ENCODE measurements around the gene PANX2.

Gene PANX2

GRCh38 chr22:50184004-50184901, 13.7 kb downstream of the PANX2 start:
- TF ChIP-seq JUND (IDR thresholded peaks at IDR 0.05; ENCODE audit: low read depth): no peak
- in situ Hi-C loops (cut with HindIII; ENCODE audit: low pct_unique_long_range_greater_than_20kb, low sequenced_read_pairs): no loop called here
- DNase-seq (ENCODE audit: low read depth in 1 of 2, low spot score in 1 of 2): peak; percentile 62 to 72

- in situ Hi-C loops (cut with HindIII; ENCODE audit: low pct_unique_long_range_greater_than_20kb, low sequenced_read_pairs): no loop called here
Observed at GRCh38 chr22:50184902-50185374, 14.4 kb downstream of the PANX2 start.

GRCh38 chr22:50185375-50186087, 15.0 kb downstream of the PANX2 start, which contains the start of gene TRABD:
Gene TRABD, plus strand, starts transcription at chr22:50185913. Its CDS starts 7,148 bp downstream, at chr22:50193061.
- in situ Hi-C loops (cut with HindIII; ENCODE audit: low pct_unique_long_range_greater_than_20kb, low sequenced_read_pairs): no loop called here
- DNase-seq (ENCODE audit: low read depth in 1 of 2, low spot score in 1 of 2): peak; percentile 83 to 87
- TF ChIP-seq JUND (IDR thresholded peaks at IDR 0.05; ENCODE audit: low read depth): no peak

More at GRCh38 chr22:50184902-50185374, 14.4 kb downstream of the PANX2 start:
- no peak for TF ChIP-seq JUND (IDR thresholded peaks at IDR 0.05; ENCODE audit: low read depth)
- no peak for DNase-seq (ENCODE audit: low read depth in 1 of 2, low spot score in 1 of 2)

GRCh38 chr22:50186181-50186714, 15.7 kb downstream of the PANX2 start:
- TF ChIP-seq JUND (IDR thresholded peaks at IDR 0.05; ENCODE audit: low read depth): no peak
- DNase-seq (ENCODE audit: low read depth in 1 of 2, low spot score in 1 of 2): no peak
- in situ Hi-C loops (cut with HindIII; ENCODE audit: low pct_unique_long_range_greater_than_20kb, low sequenced_read_pairs): no loop called here

GRCh38 chr22:50186761-50187523, 16.4 kb downstream of the PANX2 start:
- no peak for DNase-seq (ENCODE audit: low read depth in 1 of 2, low spot score in 1 of 2)
- no peak for TF ChIP-seq JUND (IDR thresholded peaks at IDR 0.05; ENCODE audit: low read depth)
- in situ Hi-C loops (cut with HindIII; ENCODE audit: low pct_unique_long_range_greater_than_20kb, low sequenced_read_pairs): no loop called here

- in situ Hi-C loops (cut with HindIII; ENCODE audit: low pct_unique_long_range_greater_than_20kb, low sequenced_read_pairs): no loop called here
- DNase-seq (ENCODE audit: low read depth in 1 of 2, low spot score in 1 of 2): no peak
- TF ChIP-seq JUND (IDR thresholded peaks at IDR 0.05; ENCODE audit: low read depth): no peak
Observed at GRCh38 chr22:50188356-50188755, 17.8 kb downstream of the PANX2 start.

- no peak for DNase-seq (ENCODE audit: low read depth in 1 of 2, low spot score in 1 of 2)
- in situ Hi-C loops (cut with HindIII; ENCODE audit: low pct_unique_long_range_greater_than_20kb, low sequenced_read_pairs): no loop called here
- TF ChIP-seq JUND (IDR thresholded peaks at IDR 0.05; ENCODE audit: low read depth): no peak
Observed at GRCh38 chr22:50189184-50189848, 18.8 kb downstream of the PANX2 start.

- in situ Hi-C loops (cut with HindIII; ENCODE audit: low pct_unique_long_range_greater_than_20kb, low sequenced_read_pairs): no loop called here
- DNase-seq (ENCODE audit: low read depth in 1 of 2, low spot score in 1 of 2): no peak
- no peak for TF ChIP-seq JUND (IDR thresholded peaks at IDR 0.05; ENCODE audit: low read depth)
Observed at GRCh38 chr22:50189849-50190181, 19.3 kb downstream of the PANX2 start.

- no peak for TF ChIP-seq JUND (IDR thresholded peaks at IDR 0.05; ENCODE audit: low read depth)
- in situ Hi-C loops (cut with HindIII; ENCODE audit: low pct_unique_long_range_greater_than_20kb, low sequenced_read_pairs): no loop called here
- peak; percentile 66 to 71 for DNase-seq (ENCODE audit: low read depth in 1 of 2, low spot score in 1 of 2)
Observed at GRCh38 chr22:50190182-50190940, 19.8 kb downstream of the PANX2 start.

- in situ Hi-C loops (cut with HindIII; ENCODE audit: low pct_unique_long_range_greater_than_20kb, low sequenced_read_pairs): no loop called here
- TF ChIP-seq JUND (IDR thresholded peaks at IDR 0.05; ENCODE audit: low read depth): no peak
- DNase-seq (ENCODE audit: low read depth in 1 of 2, low spot score in 1 of 2): no peak
Observed at GRCh38 chr22:50190941-50191741, 20.6 kb downstream of the PANX2 start.

All from T47D (cell line).